Stimulated activated CD8-positive, alpha-beta memory T cell treated with anti-CD3 and anti-CD28 coated beads, Interleukin-12 subunit alpha, Interleukin-12 subunit beta, amount 100 ng/mL, for 4 hours (primary cell): ENCODE results near the gene CBX4.

Source experiments
- DNase-seq: peaks from one replicate; pipeline ENCODE4 v3.0.0-alpha.2; 2020; ENCODE audit warnings: low read depth

The CBX4 gene

GRCh38 chr17:79785900-79786810 lies 53.1 kb downstream of the CBX4 start:
- DNase-seq, result no peak

- no peak for DNase-seq
These were observed 54.0 kb downstream of the CBX4 start for GRCh38 chr17:79785017-79785899.

- no peak for DNase-seq
These were observed 54.8 kb downstream of the CBX4 start for GRCh38 chr17:79784353-79785016.

- no peak for DNase-seq
These were observed 55.3 kb downstream of the CBX4 start for GRCh38 chr17:79783891-79784290.
